DMS79 treated with DMSO at 0.1 percent for 48 hours (cell line): Measurements from ENCODE around the gene TPPP3.

Experiments used
- DNase-seq: peaks from one replicate; lab custom pipeline; 2025; lab: John Stamatoyannopoulos, UW

Gene TPPP3

GRCh38 chr16:67393111-67393787, at the start of gene TPPP3:
TPPP3 (minus strand) TSS chr16:67393498; CDS start chr16:67391111, 2,387 bp downstream.
- DNase-seq, result peak; percentile 42

- no peak for DNase-seq
These were observed 49.4 kb upstream of the TPPP3 start for GRCh38 chr16:67442581-67443255.

- no peak for DNase-seq
These were observed 48.6 kb upstream of the TPPP3 start for GRCh38 chr16:67441907-67442306.

GRCh38 chr16:67441271-67441753, 48.0 kb upstream of the TPPP3 start:
- peak; percentile 80 for DNase-seq

GRCh38 chr16:67438824-67439393, 45.6 kb upstream of the TPPP3 start:
- DNase-seq, result no peak

GRCh38 chr16:67438098-67438791, 44.9 kb upstream of the TPPP3 start:
- DNase-seq, result no peak

GRCh38 chr16:67437513-67437912, 44.2 kb upstream of the TPPP3 start:
- no peak for DNase-seq

- no peak for DNase-seq
These were observed 43.4 kb upstream of the TPPP3 start for GRCh38 chr16:67436640-67437193.

GRCh38 chr16:67435758-67436164, 42.5 kb upstream of the TPPP3 start:
- no peak for DNase-seq

GRCh38 chr16:67433131-67433719, 39.9 kb upstream of the TPPP3 start:
- no peak for DNase-seq

GRCh38 chr16:67432506-67432890, 39.2 kb upstream of the TPPP3 start:
- DNase-seq, result peak; percentile 49

GRCh38 chr16:67431775-67432505, 38.6 kb upstream of the TPPP3 start:
- DNase-seq, result peak; percentile 49

- peak; percentile 22 for DNase-seq
These were observed 37.9 kb upstream of the TPPP3 start, which contains the start of gene HSD11B2 for GRCh38 chr16:67430977-67431774. HSD11B2 (plus strand) TSS chr16:67431121; CDS start chr16:67431249, 128 bp downstream.

- DNase-seq, result peak; percentile 18
These were observed 37.2 kb upstream of the TPPP3 start for GRCh38 chr16:67430504-67430976.

- no peak for DNase-seq
These were observed 36.7 kb upstream of the TPPP3 start for GRCh38 chr16:67429799-67430503.

GRCh38 chr16:67429053-67429798, 35.9 kb upstream of the TPPP3 start:
- DNase-seq, result no peak

GRCh38 chr16:67428146-67428731, 34.9 kb upstream of the TPPP3 start:
- peak; percentile 57 for DNase-seq

- no peak for DNase-seq
These were observed 33.7 kb upstream of the TPPP3 start for GRCh38 chr16:67426950-67427349.
